GM10266 (cell line): ENCODE results near the gene TMEM232.
"Not testable (repeated sequence)": the region's sequence is repeated elsewhere in the genome, so short reads cannot be mapped to it uniquely, and the experiment has no call there.

ENCODE experiments used
- DNase-seq: peaks from one replicate; pipeline ENCODE4 v3.0.0; 2012; ENCODE audit errors: extremely low spot score
- CTCF ChIP-seq: IDR thresholded peaks from 2 replicates; pipeline ENCODE4 v1.5.1; 2012; ENCODE audit warnings: mild to moderate bottlenecking, low read depth; ENCODE audit not compliant: control insufficient read depth, insufficient read depth; ENCODE audit errors: missing control alignments

Gene TMEM232

GRCh38 chr5:110703481-110703880 is 23.0 kb downstream of the TMEM232 start:
- no peak for DNase-seq
- no peak for TF ChIP-seq CTCF

- TF ChIP-seq CTCF = no peak
Measured at GRCh38 chr5:110702704-110703103, 23.8 kb downstream of the TMEM232 start.

GRCh38 chr5:110702300-110702699 is 24.2 kb downstream of the TMEM232 start:
- TF ChIP-seq CTCF = no peak
- DNase-seq = no peak

More at GRCh38 chr5:110702704-110703103, 23.8 kb downstream of the TMEM232 start:
- no peak for DNase-seq

GRCh38 chr5:110692669-110693068 is 33.8 kb downstream of the TMEM232 start:
- not testable (repeated sequence) for DNase-seq

GRCh38 chr5:110690587-110690986 is 35.9 kb downstream of the TMEM232 start:
- not testable (repeated sequence) for DNase-seq

GRCh38 chr5:110687485-110687884 is 39.0 kb downstream of the TMEM232 start:
- TF ChIP-seq CTCF = no peak
- DNase-seq = no peak

- DNase-seq = no peak
- no peak for TF ChIP-seq CTCF
Measured at GRCh38 chr5:110686270-110686669, 40.2 kb downstream of the TMEM232 start.

GRCh38 chr5:110681953-110682352 is 44.5 kb downstream of the TMEM232 start:
- no peak for TF ChIP-seq CTCF
- DNase-seq = no peak
